Measurements from ENCODE around the gene CTU1. TPM values are rescaled to one million over a fixed set of nuclear protein-coding genes. Genes with fewer than 3 reads are reported as not detected.
A peak's percentile ranks its signal among the peaks of the same experiment; 100 is the strongest.
"Not testable (repeated sequence)": the region's sequence is repeated elsewhere in the genome, so short reads cannot be mapped to it uniquely, and the experiment has no call there.

The CTU1 gene
- total and polyA plus RNA-seq, 12 donors = 2.0 to 5.6 (median 3.2) TPM

DNA sequence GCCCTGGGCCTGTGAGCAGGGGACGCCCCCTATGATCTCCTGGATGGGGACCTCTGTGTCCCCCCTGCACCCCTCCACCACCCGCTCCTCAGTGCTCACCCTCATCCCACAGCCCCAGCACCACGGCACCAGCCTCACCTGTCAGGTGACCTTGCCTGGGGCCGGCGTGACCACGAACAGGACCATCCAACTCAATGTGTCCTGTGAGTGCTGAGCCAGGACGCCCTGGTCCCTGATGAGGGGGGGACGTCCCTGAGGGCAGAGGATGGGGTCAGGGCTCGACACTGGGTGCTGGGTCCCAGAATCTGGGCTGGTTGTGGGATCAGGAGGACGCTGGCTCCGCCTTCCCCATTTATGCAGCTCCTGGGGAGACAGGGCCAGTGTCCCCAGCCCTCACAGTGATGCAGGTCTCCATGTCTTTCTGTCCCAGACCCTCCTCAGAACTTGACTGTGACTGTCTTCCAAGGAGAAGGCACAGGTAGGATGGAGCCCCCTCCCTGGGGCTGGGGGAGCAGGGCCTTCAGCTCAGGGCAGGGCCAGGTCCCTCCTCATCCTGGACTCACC, 36.4 kb upstream of the CTU1 start:
- no peak for DNase-seq
- intact Hi-C loops (cut with DNase I) = no loop called here
- peaks cover 0 to 34% (median 8%) of the 10 kb centered on the region in 7 donors for H3K27me3 ChIP-seq

DNA sequence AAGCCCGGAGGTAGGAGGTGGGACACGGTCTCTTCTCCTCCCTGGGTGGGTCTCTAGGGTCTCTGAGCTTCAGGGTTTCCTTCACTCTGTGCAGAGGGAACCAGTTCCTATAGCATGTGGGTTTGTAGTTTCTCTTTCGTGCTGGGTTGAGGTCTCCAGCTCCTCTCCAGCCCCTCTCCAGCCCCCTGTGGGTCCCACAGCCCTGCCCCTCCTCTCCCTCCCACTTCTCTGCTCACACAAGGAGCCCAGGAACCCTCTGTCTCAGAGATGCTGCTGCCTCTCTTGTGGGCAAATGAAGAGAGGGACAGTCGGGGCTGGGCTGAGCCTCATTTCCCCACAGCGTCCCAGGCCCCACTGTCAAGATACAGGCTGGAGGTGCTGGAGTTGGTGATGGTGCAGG, 35.3 kb upstream of the CTU1 start:
- TF ChIP-seq CTCF (IDR thresholded peaks at IDR 0.05) = no peak
- ATAC-seq (no peak), DNase-seq (no peak)
- 81 to 83% methylated on average over 5 of the region's 5 CpGs for WGBS, 2 donors
- H3K9me3 ChIP-seq = no peaks in the 10 kb centered on the region
- peaks cover 0 to 37% (median 8%) of the 10 kb centered on the region in 7 donors for H3K27me3 ChIP-seq
- intact Hi-C loops (cut with DNase I) = no loop called here
- peak overlapping the region in 1 of 10 donors; percentile 19 for H3K4me3 ChIP-seq
- H3K27ac ChIP-seq = peak overlapping the region in 1 of 10 donors; percentile 93
- H3K36me3 ChIP-seq = no peaks in the 10 kb centered on the region
- peaks cover 0 to 70% (median 0%) of the 10 kb centered on the region in 9 donors for H3K4me1 ChIP-seq

More for the DNA sequence above, 36.4 kb upstream of the CTU1 start:
- WGBS, 2 donors = 86 to 90% methylated on average over 11 of the region's 11 CpGs
- Histone ChIP-seq H3K36me3 (no peaks in the 10 kb centered on the region), H3K4me3 (no peak overlapping the region), H3K27ac (no peak overlapping the region), H3K9me3 (peaks cover 0 to 3% (median 0%) of the 10 kb centered on the region in 11 donors), H3K4me1 (peaks cover 0 to 67% (median 0%) of the 10 kb centered on the region in 9 donors)
- no peak for ATAC-seq
- TF ChIP-seq CTCF (IDR thresholded peaks at IDR 0.05) = no peak

DNA sequence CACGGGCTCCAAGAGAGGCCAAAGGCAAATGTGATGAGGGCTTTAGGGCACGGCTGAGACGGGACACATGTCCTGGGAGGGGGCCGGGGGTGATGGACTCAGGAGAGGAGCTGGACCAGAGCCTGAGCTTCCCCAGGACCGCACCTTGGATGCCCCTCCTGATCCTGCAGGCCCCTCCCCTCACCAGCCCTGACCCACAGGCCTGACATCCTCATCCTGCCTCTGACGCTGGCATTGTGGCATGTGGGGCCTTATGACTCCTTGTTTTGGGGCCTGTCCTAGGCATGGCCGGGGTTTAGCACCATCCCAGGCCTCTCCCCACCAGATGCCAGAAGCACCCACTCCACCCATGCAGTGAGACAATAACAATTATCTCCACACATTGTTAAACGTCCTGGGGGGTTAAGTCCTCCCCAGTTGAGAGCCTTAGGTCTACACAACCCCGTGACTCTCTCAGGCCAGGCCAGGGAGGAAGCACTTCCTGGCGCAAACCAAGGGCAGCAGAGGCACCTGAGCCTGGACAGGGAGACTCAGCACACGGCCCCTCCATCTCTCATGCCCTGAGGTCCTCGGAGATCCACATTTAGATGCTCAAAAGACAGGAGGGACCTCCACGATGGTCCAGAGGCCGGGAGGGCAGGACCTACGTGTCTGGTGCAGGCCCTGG, 34.7 kb upstream of the CTU1 start:
- H3K36me3 ChIP-seq; H3K9me3 ChIP-seq; intact Hi-C loops (cut with DNase I); DNase-seq: not testable (repeated sequence)
- H3K4me3 ChIP-seq = peak overlapping the region in 1 of 10 donors; percentile 24
- H3K4me1 ChIP-seq = peaks cover 0 to 70% (median 0%) of the 10 kb centered on the region in 9 donors
- 74 to 76% methylated on average over 13 to 14 of the region's 15 CpGs for WGBS, 2 donors
- H3K27me3 ChIP-seq = peaks cover 0 to 42% (median 11%) of the 10 kb centered on the region in 7 donors
- peak overlapping the region in 2 of 10 donors; percentile 14 to 93 for H3K27ac ChIP-seq
- ATAC-seq = peak in 1 of 8 donors; percentile 18

DNA sequence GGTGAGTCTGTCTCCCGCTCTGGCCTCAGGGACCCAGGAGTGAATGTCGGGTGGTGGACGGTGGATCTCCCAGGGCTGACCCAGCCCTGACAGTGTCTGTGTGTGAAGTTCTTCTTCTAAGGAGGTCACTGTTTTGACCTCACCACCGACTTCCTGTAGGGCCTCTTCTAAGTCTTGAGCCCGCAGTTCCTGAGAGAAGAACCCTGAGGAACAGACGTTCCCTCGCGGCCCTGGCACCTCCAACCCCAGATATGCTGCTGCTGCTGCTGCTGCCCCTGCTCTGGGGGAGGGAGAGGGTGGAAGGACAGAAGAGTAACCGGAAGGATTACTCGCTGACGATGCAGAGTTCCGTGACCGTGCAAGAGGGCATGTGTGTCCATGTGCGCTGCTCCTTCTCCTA, 33.9 kb upstream of the CTU1 start, which contains the start of gene SIGLEC7:
SIGLEC7 (plus strand) TSS at position 183 of the 400 bp plus-strand sequence; CDS start at position 252, 69 bp downstream.
- ATAC-seq (peak; percentile 26 to 58 (median 52)), DNase-seq (peak; percentile 29 to 52)
- intact Hi-C loops (cut with DNase I) = no loop called here
- no peak for TF ChIP-seq CTCF (IDR thresholded peaks at IDR 0.05)
- WGBS, 2 donors = 61 to 62% methylated on average over 14 of the region's 14 CpGs
- H3K9me3 ChIP-seq = no peaks in the 10 kb centered on the region
- H3K4me1 ChIP-seq = peaks cover 0 to 72% (median 0%) of the 10 kb centered on the region in 9 donors
- peak within 1 kb of the TSS in 1 of 10 donors; percentile 24 for H3K4me3 ChIP-seq
- H3K27ac ChIP-seq = peak within 1 kb of the TSS in 3 of 10 donors; percentile 14 to 93 (median 48)
- no peaks in the 10 kb centered on the region for H3K36me3 ChIP-seq
- peaks cover 0 to 51% (median 11%) of the 10 kb centered on the region in 7 donors for H3K27me3 ChIP-seq

Measured in heart right ventricle (tissue), 16 donors.